VCaP (cell line): Measurements from ENCODE around the gene COL6A2.

ENCODE experiments used
- H3K27ac ChIP-seq: fragments of 450-650 bp; 2 replicates; pipeline ENCODE4 v1.5.1; 2017
- CTCF ChIP-seq: fragments of 450-650 bp; conservative IDR thresholded peaks from 2 replicates; pipeline ENCODE4 v1.5.1; 2017; ENCODE audit warnings: mild to moderate bottlenecking, moderate library complexity

The COL6A2 gene

GRCh38 chr21:46062471-46063211 is 35.3 kb upstream of the COL6A2 start:
- H3K27ac ChIP-seq = no peak overlapping the region
- TF ChIP-seq CTCF = no peak

GRCh38 chr21:46063227-46063626 is 34.7 kb upstream of the COL6A2 start:
- H3K27ac ChIP-seq = no peak overlapping the region
- TF ChIP-seq CTCF = no peak

GRCh38 chr21:46063734-46064680 is 33.9 kb upstream of the COL6A2 start:
- no peak overlapping the region for H3K27ac ChIP-seq
- TF ChIP-seq CTCF = no peak

GRCh38 chr21:46064870-46065214 is 33.1 kb upstream of the COL6A2 start:
- TF ChIP-seq CTCF = no peak

GRCh38 chr21:46065215-46065913 is 32.5 kb upstream of the COL6A2 start:
- H3K27ac ChIP-seq = no peak overlapping the region
- no peak for TF ChIP-seq CTCF

More at GRCh38 chr21:46064870-46065214, 33.1 kb upstream of the COL6A2 start:
- H3K27ac ChIP-seq = no peak overlapping the region

GRCh38 chr21:46065914-46066551 is 31.9 kb upstream of the COL6A2 start:
- H3K27ac ChIP-seq = no peak overlapping the region
- TF ChIP-seq CTCF = no peak
